K562 (cell line): ENCODE results near the gene SLC5A3. TPM values are rescaled to one million over a fixed set of nuclear protein-coding genes. Genes with fewer than 3 reads are reported as not detected.
A peak's percentile ranks its signal among the peaks of the same experiment; 100 is the strongest.

Experiments
- ATF1 ChIP-seq, 2 experiments: fragments of 450-650 bp in 1 of 2; IDR thresholded peaks; 2 replicates each; pipeline ENCODE4 v1.6.1; 2016; ENCODE audit warnings: missing compliant biosample characterization in 1 of 2, missing genetic modification characterization in 1 of 2
- CBX8 ChIP-seq: fragments of 200-600 bp; sonication (generic); IDR thresholded peaks from 2 replicates; pipeline ENCODE4 v1.6.1; 2012; ENCODE audit warnings: borderline replicate concordance, mixed run types, low read depth, mild to moderate bottlenecking, moderate library complexity, mixed read lengths, low read length, control low read depth, inconsistent platforms; ENCODE audit not compliant: poor library complexity, severe bottlenecking; ENCODE audit errors: extremely low read depth
- KDM4B ChIP-seq, 2 experiments: fragments of 450-650 bp in 1 of 2; sonication (generic) in 1 of 2; IDR thresholded peaks; 2 replicates each; pipeline ENCODE4 v1.6.1; 2016 to 2017; ENCODE audit warnings: borderline replicate concordance in 2 of 2, antibody characterized with exemption in 1 of 2, low read depth in 1 of 2, mild to moderate bottlenecking in 1 of 2
- KLF16 ChIP-seq: IDR thresholded peaks from 2 replicates; pipeline ENCODE4 v1.6.1; 2016; ENCODE audit warnings: antibody characterized with exemption
- NBN ChIP-seq: fragments of 450-650 bp; IDR thresholded peaks from 2 replicates; pipeline ENCODE4 v1.6.1; 2016; ENCODE audit warnings: low read depth, mild to moderate bottlenecking
- NCOA6 ChIP-seq: fragments of 450-650 bp; IDR thresholded peaks from 2 replicates; pipeline ENCODE4 v1.6.1; 2017; ENCODE audit warnings: mild to moderate bottlenecking
- NELFE ChIP-seq: IDR thresholded peaks from 2 replicates; pipeline ENCODE4 v1.6.1; 2011; ENCODE audit warnings: mild to moderate bottlenecking; ENCODE audit not compliant: insufficient read depth, insufficient read length
- PHB ChIP-seq: fragments of 250-450 bp; sonication (Bioruptor Pico); IDR thresholded peaks from 2 replicates; pipeline ENCODE4 v1.5.0; 2021
- SMARCA5 ChIP-seq: fragments of 450-650 bp; IDR thresholded peaks from 2 replicates; pipeline ENCODE4 v1.6.1; 2016
- SMARCB1 ChIP-seq: IDR thresholded peaks from 2 replicates; pipeline ENCODE4 v1.6.1; 2011; ENCODE audit warnings: improper control_type of control experiment, low read depth; ENCODE audit not compliant: insufficient read length
- SNIP1 ChIP-seq: fragments of 450-650 bp; IDR thresholded peaks from 2 replicates; pipeline ENCODE4 v1.7.1; 2017; ENCODE audit warnings: low read depth, mild to moderate bottlenecking
- SPI1 ChIP-seq: IDR thresholded peaks from 2 replicates; pipeline ENCODE4 v1.6.1; 2011; ENCODE audit warnings: low read depth, low read length, control low read depth, borderline replicate concordance
- TAF1 ChIP-seq: IDR thresholded peaks from 2 replicates; pipeline ENCODE4 v1.6.1; 2011; ENCODE audit warnings: mild to moderate bottlenecking, low read length, moderate library complexity; ENCODE audit not compliant: insufficient read depth, control insufficient read depth, severe bottlenecking; ENCODE audit errors: extremely low read depth
- TCFL5 ChIP-seq: fragments of 250-450 bp; sonication (Bioruptor Pico); conservative IDR thresholded peaks from 2 replicates; pipeline ENCODE4 v1.6.1; 2021; ENCODE audit warnings: mild to moderate bottlenecking, moderate library complexity, matching md5 sums
- YBX1 ChIP-seq: fragments of 450-650 bp; IDR thresholded peaks from 2 replicates; pipeline ENCODE4 v1.7.1; 2016; ENCODE audit warnings: mild to moderate bottlenecking
- ZNF12 ChIP-seq: sonication (generic); formaldehyde crosslinking; IDR thresholded peaks from 2 replicates; pipeline ENCODE4 v1.4.0; 2020; ENCODE audit warnings: mild to moderate bottlenecking, missing genetic modification reagents
- ZNF121 ChIP-seq: sonication (generic); formaldehyde crosslinking; conservative IDR thresholded peaks from 2 replicates; pipeline ENCODE4 v1.8.0; 2022; ENCODE audit warnings: missing genetic modification reagents
- ZNF263 ChIP-seq: sonication (generic); formaldehyde crosslinking; IDR thresholded peaks from 2 replicates; pipeline ENCODE4 v1.8.0; 2022; ENCODE audit warnings: mild to moderate bottlenecking, missing genetic modification reagents, borderline replicate concordance
- polyA plus RNA-seq, 8 experiments: library from polyadenylated mRNA; depleted of rRNA in 4 of 8; stranded (reverse) in 5 of 8; unstranded in 3 of 8; fragments of >200 nt; fragmentation: Nextera tagmentation in 2 of 8; fragmentation: Illumina TruSeq in 1 of 8; extraction: Ambion mirVana in 2 of 8; extraction: Trizol in 1 of 8; gene quantifications; 2 replicates each; pipeline versions ENCODE4 v1.2.1 to v1.2.3, GENCODE V29; 2011 to 2014; ENCODE audit warnings: inconsistent platforms in 1 of 8, missing spikeins in 1 of 8
- total RNA-seq, 7 experiments: library from RNA; depleted of rRNA in 6 of 7; stranded (reverse); fragments of >200 nt in 6 of 7; fragmentation: Illumina TruSeq in 2 of 7; extraction: Trizol in 2 of 7; gene quantifications; 2 replicates each; pipeline versions ENCODE4 v1.2.1 to v1.2.3, GENCODE V29; 2011 to 2021; ENCODE audit warnings: low replicate concordance in 1 of 7
- TF ChIP-seq, protein P1 (sequence below), 3 experiments: fragments of 200-800 bp in 1 of 3; sonication (Bioruptor generic) in 1 of 3; sonication (generic) in 1 of 3; formaldehyde crosslinking in 1 of 3; IDR thresholded peaks; 2 replicates each; pipeline versions ENCODE4 v1.6.1 to v1.8.0; 2016 to 2022; ENCODE audit warnings: mild to moderate bottlenecking in 2 of 3, missing compliant biosample characterization in 2 of 3, missing genetic modification characterization in 2 of 3, missing genetic modification reagents in 1 of 3
- TF ChIP-seq, protein P2 (sequence below): sonication (generic); formaldehyde crosslinking; IDR thresholded peaks from 2 replicates; pipeline ENCODE4 v1.8.0; 2022; ENCODE audit warnings: mild to moderate bottlenecking, missing genetic modification reagents, borderline replicate concordance
- TF ChIP-seq, protein P3 (sequence below): fragments of 450-650 bp; formaldehyde crosslinking; IDR thresholded peaks from 2 replicates; pipeline ENCODE4 v1.4.0; 2022; ENCODE audit warnings: mild to moderate bottlenecking, moderate library complexity

The SLC5A3 gene
- total and polyA plus RNA-seq, 9 of the 15 experiments (the other 6 are each of a cell fraction or from before 2014, with no cell fraction given): 2.9 to 20.6 (median 9.0) TPM

DNA sequence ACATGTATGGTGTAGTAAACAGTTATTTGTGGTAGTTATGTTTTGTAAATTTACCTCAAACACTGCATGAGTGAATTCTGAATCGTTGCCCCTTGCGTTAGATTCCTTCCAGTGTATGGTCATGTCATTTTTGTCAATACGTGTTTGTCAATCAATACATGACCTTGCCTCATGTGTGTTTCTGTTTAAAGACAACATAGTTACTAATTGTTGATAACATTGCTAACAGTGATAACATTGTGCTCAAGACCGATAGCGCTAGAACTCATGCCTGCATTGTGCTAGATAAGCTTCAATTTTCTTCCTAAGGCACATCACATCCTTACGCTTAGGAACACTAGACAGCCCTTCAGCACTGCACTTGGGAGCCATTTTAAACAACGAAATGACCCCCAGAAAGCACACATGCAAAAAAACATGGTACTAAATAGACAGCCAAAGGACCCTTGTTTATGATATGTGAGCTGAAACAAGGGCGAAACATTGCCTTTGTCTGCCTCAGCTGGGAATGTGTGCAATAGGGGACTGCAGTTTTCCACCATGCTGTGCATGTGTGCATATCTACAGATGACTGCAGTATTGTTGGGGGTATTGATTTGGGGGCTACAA is 37.3 kb downstream of the SLC5A3 start (continued):
- TF ChIP-seq, protein P1, sequence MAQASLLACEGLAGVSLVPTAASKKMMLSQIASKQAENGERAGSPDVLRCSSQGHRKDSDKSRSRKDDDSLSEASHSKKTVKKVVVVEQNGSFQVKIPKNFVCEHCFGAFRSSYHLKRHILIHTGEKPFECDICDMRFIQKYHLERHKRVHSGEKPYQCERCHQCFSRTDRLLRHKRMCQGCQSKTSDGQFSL (CRISPR knock-in tag; IDR thresholded peaks at IDR 0.05): no peak
- TF ChIP-seq, protein P1 (tag; IDR thresholded peaks at IDR 0.05): peak in 1 of 2 experiments; percentile 55; a peak in 1 of 4 replicates
- no peak for TF ChIP-seq KDM4B (IDR thresholded peaks at IDR 0.05; ENCODE audit: borderline replicate concordance in 2 of 2, low read depth in 1 of 2)
- peak; percentile 12; the same call in 1 of the 2 replicates for TF ChIP-seq TCFL5 (CRISPR knock-in tag)
- TF ChIP-seq SMARCB1: peak; percentile 98
- TF ChIP-seq NCOA6: no peak
- no peak for TF ChIP-seq ZNF12 (CRISPR knock-in tag)
- no peak for TF ChIP-seq YBX1
- peak; percentile 95 for TF ChIP-seq KLF16
- no peak for TF ChIP-seq SMARCA5
- TF ChIP-seq NELFE: no peak
- no peak for TF ChIP-seq ZNF263
- no peak for TF ChIP-seq TAF1
- TF ChIP-seq PHB (CRISPR knock-in tag): no peak
- TF ChIP-seq, protein P2, sequence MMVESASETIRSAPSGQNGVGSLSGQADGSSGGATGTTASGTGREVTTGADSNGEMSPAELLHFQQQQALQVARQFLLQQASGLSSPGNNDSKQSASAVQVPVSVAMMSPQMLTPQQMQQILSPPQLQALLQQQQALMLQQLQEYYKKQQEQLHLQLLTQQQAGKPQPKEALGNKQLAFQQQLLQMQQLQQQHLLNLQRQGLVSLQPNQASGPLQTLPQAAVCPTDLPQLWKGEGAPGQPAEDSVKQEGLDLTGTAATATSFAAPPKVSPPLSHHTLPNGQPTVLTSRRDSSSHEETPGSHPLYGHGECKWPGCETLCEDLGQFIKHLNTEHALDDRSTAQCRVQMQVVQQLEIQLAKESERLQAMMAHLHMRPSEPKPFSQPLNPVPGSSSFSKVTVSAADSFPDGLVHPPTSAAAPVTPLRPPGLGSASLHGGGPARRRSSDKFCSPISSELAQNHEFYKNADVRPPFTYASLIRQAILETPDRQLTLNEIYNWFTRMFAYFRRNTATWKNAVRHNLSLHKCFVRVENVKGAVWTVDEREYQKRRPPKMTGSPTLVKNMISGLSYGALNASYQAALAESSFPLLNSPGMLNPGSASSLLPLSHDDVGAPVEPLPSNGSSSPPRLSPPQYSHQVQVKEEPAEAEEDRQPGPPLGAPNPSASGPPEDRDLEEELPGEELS (CRISPR knock-in tag): no peak; the same call in 1 of the 2 replicates
- TF ChIP-seq ZNF121: no peak
- TF ChIP-seq NBN: peak; percentile 80; the same call in 1 of the 2 replicates
- TF ChIP-seq ATF1 (CRISPR knock-in tag; IDR thresholded peaks at IDR 0.05): no peak
- peak; percentile 65 for TF ChIP-seq ATF1 (tag; IDR thresholded peaks at IDR 0.05)
- TF ChIP-seq CBX8: no peak
- no peak for TF ChIP-seq SPI1
- no peak for TF ChIP-seq SNIP1
- TF ChIP-seq, protein P3, sequence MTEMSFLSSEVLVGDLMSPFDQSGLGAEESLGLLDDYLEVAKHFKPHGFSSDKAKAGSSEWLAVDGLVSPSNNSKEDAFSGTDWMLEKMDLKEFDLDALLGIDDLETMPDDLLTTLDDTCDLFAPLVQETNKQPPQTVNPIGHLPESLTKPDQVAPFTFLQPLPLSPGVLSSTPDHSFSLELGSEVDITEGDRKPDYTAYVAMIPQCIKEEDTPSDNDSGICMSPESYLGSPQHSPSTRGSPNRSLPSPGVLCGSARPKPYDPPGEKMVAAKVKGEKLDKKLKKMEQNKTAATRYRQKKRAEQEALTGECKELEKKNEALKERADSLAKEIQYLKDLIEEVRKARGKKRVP: peak; percentile 77; the same call in 1 of the 2 replicates
